IMR-90 (cell line): ENCODE data around the gene MIA2. TPM values are rescaled to one million over a fixed set of nuclear protein-coding genes. Genes with fewer than 3 reads are reported as not detected.

ENCODE experiments used
- ATAC-seq: fragments of 200-7000 bp; cut with Tn5 transposase; 2 replicates; pipeline ENCODE4 v1.9.1; 2020; ENCODE audit warnings: low read depth, mild to moderate bottlenecking, moderate library complexity
- BruUV-seq: library from RNA; stranded (reverse); fragments of 400-500 nt; replicated peaks from 2 replicates; lab custom pipeline; 2021; lab: Mats Ljungman, UMichigan
- CTCF ChIA-PET: fragments of 300-600 bp; formaldehyde crosslinking; extraction: SDS; loops from one replicate; lab custom pipeline; 2021; ENCODE audit warnings: antibody characterized with exemption; lab: Yijun Ruan, JAX
- POLR2A ChIA-PET: fragments of 300-600 bp; sonication (Branson Sonifier 250); formaldehyde crosslinking; loops from one replicate; lab custom pipeline; 2022; ENCODE audit warnings: antibody characterized with exemption; ENCODE audit not compliant: unreplicated experiment; lab: Charles Lee
- DNase-seq: peaks from one replicate; pipeline ENCODE4 v3.0.0; 2013
- H2AFZ ChIP-seq: replicated peaks from 2 replicates; pipeline ENCODE3; 2013; ENCODE audit warnings: low read length, mild to moderate bottlenecking; ENCODE audit not compliant: poor library complexity
- H2AK5ac ChIP-seq: 2 replicates; pipeline ENCODE4 v1.6.1; 2013; ENCODE audit warnings: low read depth, low read length, inconsistent platforms
- H2AK9ac ChIP-seq: replicated peaks from 2 replicates; pipeline ENCODE3; 2013; ENCODE audit warnings: mild to moderate bottlenecking, low read depth, low read length, moderate library complexity; ENCODE audit not compliant: poor library complexity
- H2BK120ac ChIP-seq: 2 replicates; pipeline ENCODE4 v1.6.1; 2013; ENCODE audit warnings: low read depth, low read length, inconsistent platforms
- H2BK15ac ChIP-seq: 3 replicates; pipeline ENCODE4 v1.6.1; 2013; ENCODE audit warnings: low read depth, low read length, inconsistent platforms
- H2BK20ac ChIP-seq: 2 replicates; pipeline ENCODE4 v1.6.1; 2013; ENCODE audit warnings: low read depth, mild to moderate bottlenecking, inconsistent platforms, low read length, moderate library complexity
- H2BK5ac ChIP-seq: 2 replicates; pipeline ENCODE4 v1.6.1; 2013; ENCODE audit warnings: mild to moderate bottlenecking, low read depth, low read length, inconsistent platforms; ENCODE audit not compliant: poor library complexity, severe bottlenecking
- H3K14ac ChIP-seq: replicated peaks from 2 replicates; pipeline ENCODE4 v1.6.1; 2013; ENCODE audit warnings: low read depth, low read length, inconsistent platforms
- H3K18ac ChIP-seq: 2 replicates; pipeline ENCODE4 v1.6.1; 2013; ENCODE audit warnings: low read depth, low read length, control low read depth
- H3K23ac ChIP-seq: 2 replicates; pipeline ENCODE4 v1.6.1; 2013; ENCODE audit warnings: low read depth, low read length, inconsistent platforms
- H3K27ac ChIP-seq: 2 replicates; pipeline ENCODE4 v1.5.1; 2013; ENCODE audit warnings: mild to moderate bottlenecking, control low read depth, low read length; ENCODE audit not compliant: insufficient read depth
- H3K27me3 ChIP-seq: 2 replicates; pipeline ENCODE4 v1.6.1; 2013; ENCODE audit warnings: low read length; ENCODE audit not compliant: control insufficient read depth, insufficient read depth
- H3K36me3 ChIP-seq: 2 replicates; pipeline ENCODE4 v1.6.1; 2013; ENCODE audit warnings: low read length, mixed read lengths; ENCODE audit not compliant: control insufficient read depth, insufficient read depth
- H3K4ac ChIP-seq: 2 replicates; pipeline ENCODE4 v1.6.1; 2013; ENCODE audit warnings: low read depth, low read length, inconsistent platforms
- H3K4me1 ChIP-seq: 2 replicates; pipeline ENCODE4 v1.6.1; 2013; ENCODE audit warnings: low read length, mixed read lengths; ENCODE audit not compliant: control insufficient read depth, insufficient read depth
- H3K4me2 ChIP-seq: 2 replicates; pipeline ENCODE4 v1.6.1; 2013; ENCODE audit warnings: low read depth, mild to moderate bottlenecking, control low read depth, low read length, moderate library complexity
- H3K4me3 ChIP-seq: 2 replicates; pipeline ENCODE4 v1.5.1; 2013; ENCODE audit warnings: low read depth, mild to moderate bottlenecking, control low read depth, low read length, moderate library complexity; ENCODE audit not compliant: insufficient read depth
- H3K56ac ChIP-seq: 2 replicates; pipeline ENCODE4 v1.6.1; 2013; ENCODE audit warnings: low read length, inconsistent platforms; ENCODE audit not compliant: insufficient read depth; ENCODE audit errors: extremely low read depth
- H3K79me1 ChIP-seq, 2 experiments: 2 replicates each; pipeline ENCODE4 v1.6.1; 2013; ENCODE audit warnings: low read length in 2 of 2, inconsistent platforms in 1 of 2, low read depth in 1 of 2
- H3K9ac ChIP-seq: 2 replicates; pipeline ENCODE4 v1.6.1; 2013; ENCODE audit warnings: low read depth, low read length, control low read depth
- H3K9me1 ChIP-seq: 2 replicates; pipeline ENCODE4 v1.6.1; 2013; ENCODE audit warnings: low read length, inconsistent platforms; ENCODE audit not compliant: insufficient read depth
- H3K9me3 ChIP-seq: 2 replicates; pipeline ENCODE4 v1.6.1; 2013; ENCODE audit warnings: low read length; ENCODE audit not compliant: control insufficient read depth, insufficient read depth
- H4K20me1 ChIP-seq: 2 replicates; pipeline ENCODE4 v1.6.1; 2013; ENCODE audit warnings: low read length, inconsistent platforms; ENCODE audit not compliant: insufficient read depth
- H4K5ac ChIP-seq: 2 replicates; pipeline ENCODE4 v1.6.1; 2013; ENCODE audit warnings: mild to moderate bottlenecking, low read depth, low read length, control low read depth
- H4K8ac ChIP-seq, 2 experiments: 2 replicates each; pipeline ENCODE4 v1.6.1; 2013; ENCODE audit warnings: low read depth in 2 of 2, low read length in 2 of 2, control low read depth in 1 of 2, inconsistent platforms in 1 of 2
- H4K91ac ChIP-seq: 2 replicates; pipeline ENCODE4 v1.6.1; 2013; ENCODE audit warnings: low read depth, low read length, inconsistent platforms; ENCODE audit not compliant: insufficient read depth
- BHLHE40 ChIP-seq: fragments of 150-350 bp; IDR thresholded peaks from 2 replicates; pipeline ENCODE4 v1.6.1; 2016; ENCODE audit warnings: mild to moderate bottlenecking, low read depth, low read length
- CEBPB ChIP-seq: IDR thresholded peaks from 2 replicates; pipeline ENCODE4 v1.6.1; 2012; ENCODE audit warnings: low read depth, low read length, improper control_type of control experiment
- FOS ChIP-seq: fragments of 150-350 bp; IDR thresholded peaks from 2 replicates; pipeline ENCODE4 v1.6.1; 2016; ENCODE audit warnings: low read depth, low read length
- MAFK ChIP-seq: IDR thresholded peaks from 2 replicates; pipeline ENCODE4 v1.6.1; 2012; ENCODE audit warnings: low read depth, low read length, improper control_type of control experiment
- MAZ ChIP-seq: IDR thresholded peaks from 2 replicates; pipeline ENCODE4 v1.6.1; 2012; ENCODE audit warnings: low read depth, mild to moderate bottlenecking, low read length, improper control_type of control experiment, moderate library complexity, borderline replicate concordance
- NFE2L2 ChIP-seq: fragments of 150-350 bp; IDR thresholded peaks from 2 replicates; pipeline ENCODE4 v1.6.1; 2016; ENCODE audit warnings: low read depth, mild to moderate bottlenecking, low read length
- RAD21 ChIP-seq: IDR thresholded peaks from 2 replicates; pipeline ENCODE4 v1.6.1; 2012; ENCODE audit warnings: low read length, improper control_type of control experiment
- RCOR1 ChIP-seq: IDR thresholded peaks from 2 replicates; pipeline ENCODE4 v1.6.1; 2012; ENCODE audit warnings: mild to moderate bottlenecking, low read length, improper control_type of control experiment; ENCODE audit not compliant: insufficient replicate concordance
- RFX5 ChIP-seq: IDR thresholded peaks from 2 replicates; pipeline ENCODE4 v1.8.0; 2012; ENCODE audit warnings: low read depth, mild to moderate bottlenecking, low read length, moderate library complexity
- SMC3 ChIP-seq: fragments of 150-350 bp; IDR thresholded peaks from 2 replicates; pipeline ENCODE4 v1.6.1; 2016; ENCODE audit warnings: low read depth, mild to moderate bottlenecking, antibody characterized with exemption, low read length, moderate library complexity
- USF2 ChIP-seq: fragments of 150-350 bp; IDR thresholded peaks from 2 replicates; pipeline ENCODE4 v1.6.1; 2017; ENCODE audit warnings: mild to moderate bottlenecking, antibody characterized with exemption, low read length, low read depth
- WGBS, 2 experiments: methylation state at CpG; one replicate each; pipeline versions ENCODE4 v1.1.5 to v1.1.7; 2013; ENCODE audit warnings: missing lambda C conversion rate in 2 of 2; ENCODE audit not compliant: insufficient read length in 1 of 2; ENCODE audit errors: extremely low coverage in 2 of 2; 5-methylcytosine and 5-hydroxymethylcytosine counted together
- dilution Hi-C: fragments of 300-500 bp; cut with HindIII; formaldehyde crosslinking; loops from one replicate; pipeline ENCODE4 v1.14.3; 2018; ENCODE audit warnings: low sequenced_read_pairs; ENCODE audit not compliant: unreplicated experiment
- in situ Hi-C: fragments of 300-500 bp; cut with MboI; formaldehyde crosslinking; loops from 3 replicates; pipeline ENCODE4 v1.14.3; 2019; ENCODE audit warnings: low sequenced_read_pairs, inconsistent platforms, mixed read lengths
- intact Hi-C: fragments of 100-400 bp; cut with micrococcal nuclease; formaldehyde crosslinking; loops from 2 replicates; pipeline ENCODE4 v1.10.0; 2022
- polyA plus RNA-seq, 3 experiments: library from polyadenylated mRNA; depleted of rRNA; stranded (reverse); fragments of >200 nt; gene quantifications; 2 replicates each; pipeline ENCODE4 v1.2.3, GENCODE V29; 2012; ENCODE audit warnings: low replicate concordance in 1 of 3
- total RNA-seq: library from RNA; depleted of rRNA; stranded (reverse); fragments of >200 nt; gene quantifications from 2 replicates; pipeline ENCODE4 v1.2.3, GENCODE V29; 2012
- TF ChIP-seq, protein P1 (sequence below): fragments of 150-350 bp; IDR thresholded peaks from 2 replicates; pipeline ENCODE4 v1.6.1; 2016; ENCODE audit warnings: low read depth, mild to moderate bottlenecking, low read length, moderate library complexity, borderline replicate concordance
- TF ChIP-seq, protein P2 (sequence below): conservative IDR thresholded peaks from 2 replicates; pipeline ENCODE4 v1.5.1; 2012; ENCODE audit warnings: mild to moderate bottlenecking, low read depth, low read length, improper control_type of control experiment

Gene MIA2
- total and polyA plus RNA-seq, 2 of the 4 experiments (the other 2 are of a cell fraction): 3.9 to 6.8 TPM

GRCh38 chr14:39382463-39382862, 148.7 kb downstream of the MIA2 start:
- Histone ChIP-seq H2BK15ac (no peak overlapping the region), H3K23ac (no peak overlapping the region), H2BK5ac (no peak overlapping the region), H4K20me1 (no peaks in the 10 kb centered on the region), H3K27ac (no peak overlapping the region), H2AFZ (no peak overlapping the region), H3K4me1 (no peaks in the 10 kb centered on the region), H4K8ac (no peak overlapping the region), H3K18ac (no peak overlapping the region), H3K9me1 (no peaks in the 10 kb centered on the region), H2AK5ac (no peak overlapping the region), H3K4me2 (no peak overlapping the region), H2AK9ac (no peak overlapping the region), H3K9me3 (no peaks in the 10 kb centered on the region), H3K9ac (no peak overlapping the region), H2BK20ac (no peak overlapping the region), H4K91ac (no peak overlapping the region), H3K56ac (no peak overlapping the region), H2BK120ac (no peak overlapping the region), H3K36me3 (no peaks in the 10 kb centered on the region), H3K14ac (no peak overlapping the region), H4K5ac (no peak overlapping the region), H3K79me1 (no peaks in the 10 kb centered on the region; a peak in 1 of 4 replicates), H3K27me3 (no peaks in the 10 kb centered on the region), H3K4ac (no peak overlapping the region), H3K4me3 (no peak overlapping the region)
- ATAC-seq: no peak
- ChIA-PET CTCF (no interaction called here), POLR2A (no interaction called here)
- DNase-seq: no peak
- in situ Hi-C loops (no loop called here), dilution Hi-C loops (no loop called here), intact Hi-C loops (no loop called here)
- 76% methylated on average over 2 of the region's 3 CpGs; no CpG with 5 or more reads in 1 of the 2 experiments for WGBS, 2 experiments
- BruUV-seq: no TSS peak
- no peak for TF ChIP-seq USF2
- no peak for TF ChIP-seq MAZ
- TF ChIP-seq, protein P1, sequence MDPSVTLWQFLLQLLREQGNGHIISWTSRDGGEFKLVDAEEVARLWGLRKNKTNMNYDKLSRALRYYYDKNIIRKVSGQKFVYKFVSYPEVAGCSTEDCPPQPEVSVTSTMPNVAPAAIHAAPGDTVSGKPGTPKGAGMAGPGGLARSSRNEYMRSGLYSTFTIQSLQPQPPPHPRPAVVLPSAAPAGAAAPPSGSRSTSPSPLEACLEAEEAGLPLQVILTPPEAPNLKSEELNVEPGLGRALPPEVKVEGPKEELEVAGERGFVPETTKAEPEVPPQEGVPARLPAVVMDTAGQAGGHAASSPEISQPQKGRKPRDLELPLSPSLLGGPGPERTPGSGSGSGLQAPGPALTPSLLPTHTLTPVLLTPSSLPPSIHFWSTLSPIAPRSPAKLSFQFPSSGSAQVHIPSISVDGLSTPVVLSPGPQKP: no peak
- no peak for TF ChIP-seq MAFK
- no peak for TF ChIP-seq RAD21
- no peak for TF ChIP-seq CEBPB
- no peak for TF ChIP-seq RCOR1
- TF ChIP-seq NFE2L2: no peak
- no peak for TF ChIP-seq SMC3
- no peak for TF ChIP-seq BHLHE40
- TF ChIP-seq FOS: no peak
- TF ChIP-seq RFX5: no peak
- TF ChIP-seq, protein P2, sequence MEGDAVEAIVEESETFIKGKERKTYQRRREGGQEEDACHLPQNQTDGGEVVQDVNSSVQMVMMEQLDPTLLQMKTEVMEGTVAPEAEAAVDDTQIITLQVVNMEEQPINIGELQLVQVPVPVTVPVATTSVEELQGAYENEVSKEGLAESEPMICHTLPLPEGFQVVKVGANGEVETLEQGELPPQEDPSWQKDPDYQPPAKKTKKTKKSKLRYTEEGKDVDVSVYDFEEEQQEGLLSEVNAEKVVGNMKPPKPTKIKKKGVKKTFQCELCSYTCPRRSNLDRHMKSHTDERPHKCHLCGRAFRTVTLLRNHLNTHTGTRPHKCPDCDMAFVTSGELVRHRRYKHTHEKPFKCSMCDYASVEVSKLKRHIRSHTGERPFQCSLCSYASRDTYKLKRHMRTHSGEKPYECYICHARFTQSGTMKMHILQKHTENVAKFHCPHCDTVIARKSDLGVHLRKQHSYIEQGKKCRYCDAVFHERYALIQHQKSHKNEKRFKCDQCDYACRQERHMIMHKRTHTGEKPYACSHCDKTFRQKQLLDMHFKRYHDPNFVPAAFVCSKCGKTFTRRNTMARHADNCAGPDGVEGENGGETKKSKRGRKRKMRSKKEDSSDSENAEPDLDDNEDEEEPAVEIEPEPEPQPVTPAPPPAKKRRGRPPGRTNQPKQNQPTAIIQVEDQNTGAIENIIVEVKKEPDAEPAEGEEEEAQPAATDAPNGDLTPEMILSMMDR: no peak
